Activated CD4-positive, alpha-beta T cell treated with anti-CD3 and anti-CD28 coated beads, Interleukin-2, amount 50 U/mL, for 16 hours (primary cell): ENCODE results near the gene UNC93B1.

Source experiments
- DNase-seq: peaks from one replicate; pipeline ENCODE4 v3.0.0-alpha.2; 2020

The UNC93B1 gene

GRCh38 chr11:68020575-68020974 is 16.7 kb upstream of the UNC93B1 start:
- no peak for DNase-seq

- DNase-seq, result no peak
Observed at GRCh38 chr11:68019486-68019885, 15.6 kb upstream of the UNC93B1 start.

GRCh38 chr11:68018730-68019190 is 14.9 kb upstream of the UNC93B1 start:
- no peak for DNase-seq

GRCh38 chr11:68017980-68018729 is 14.3 kb upstream of the UNC93B1 start:
- no peak for DNase-seq

- no peak for DNase-seq
Observed at GRCh38 chr11:68016904-68017817, 13.3 kb upstream of the UNC93B1 start.

GRCh38 chr11:68016161-68016903 is 12.4 kb upstream of the UNC93B1 start:
- DNase-seq, result no peak

- DNase-seq, result no peak
Observed at GRCh38 chr11:68015467-68015866, 11.6 kb upstream of the UNC93B1 start.

GRCh38 chr11:68014947-68015447 is 11.1 kb upstream of the UNC93B1 start:
- no peak for DNase-seq

GRCh38 chr11:68014157-68014946 is 10.5 kb upstream of the UNC93B1 start:
- DNase-seq, result no peak

GRCh38 chr11:68013611-68014156 is 9.8 kb upstream of the UNC93B1 start:
- DNase-seq, result no peak

GRCh38 chr11:68012843-68013610 is 9.1 kb upstream of the UNC93B1 start:
- no peak for DNase-seq

GRCh38 chr11:68012044-68012842 is 8.3 kb upstream of the UNC93B1 start:
- DNase-seq, result no peak

- DNase-seq, result no peak
Observed at GRCh38 chr11:68011051-68011943, 7.4 kb upstream of the UNC93B1 start.

- DNase-seq, result no peak
Observed at GRCh38 chr11:68010090-68011041, 6.5 kb upstream of the UNC93B1 start, which contains the start of gene ALDH3B1. ALDH3B1 (plus strand) TSS chr11:68010327; CDS start chr11:68015298, 4,971 bp downstream.

- peak; percentile 8 for DNase-seq
Observed at GRCh38 chr11:68009391-68010089, 5.6 kb upstream of the UNC93B1 start.

GRCh38 chr11:68008381-68009337 is 4.8 kb upstream of the UNC93B1 start:
- no peak for DNase-seq
